Upper lobe of left lung (tissue), 6 donors: ENCODE results near the gene NEURL1B. TPM values are rescaled to one million over a fixed set of nuclear protein-coding genes. Genes with fewer than 3 reads are reported as not detected.

ENCODE experiments used
- ATAC-seq, 2 donors: fragments of 200-7000 bp; cut with Tn5 transposase; one replicate each; pipeline ENCODE4 v1.9.1; 2022; ENCODE audit warnings: mild to moderate bottlenecking in 2 of 2, moderate library complexity in 2 of 2; ENCODE audit not compliant: low FRiP score in 2 of 2
- DNase-seq, 2 donors: peaks; one replicate each; pipeline ENCODE4 v3.0.0-alpha.2; 2019 to 2020
- H3K27ac ChIP-seq, 4 donors: fragments of 200-600 bp; sonication (generic); one replicate each; pipeline ENCODE4 v1.5.1; 2016 to 2019
- H3K27me3 ChIP-seq, 4 donors: fragments of 200-600 bp; sonication (generic); one replicate each; pipeline ENCODE4 v1.5.1; 2017 to 2019
- H3K36me3 ChIP-seq, 4 donors: fragments of 200-600 bp; sonication (generic); one replicate each; pipeline ENCODE4 v1.5.1; 2016 to 2019
- H3K4me1 ChIP-seq, 4 donors: fragments of 200-600 bp; sonication (generic); one replicate each; pipeline ENCODE4 v1.5.1; 2018 to 2019
- H3K4me3 ChIP-seq, 4 donors: fragments of 200-600 bp; sonication (generic); one replicate each; pipeline ENCODE4 v1.5.1; 2017 to 2019; ENCODE audit warnings: mild to moderate bottlenecking in 2 of 4, moderate library complexity in 1 of 4
- H3K9me3 ChIP-seq, 4 donors: fragments of 200-600 bp; sonication (generic); one replicate each; pipeline ENCODE4 v1.5.1; 2018 to 2019
- EP300 ChIP-seq, 4 donors: sonication (generic); formaldehyde crosslinking; IDR thresholded peaks; one replicate each; pipeline ENCODE4 v1.5.1; 2017; ENCODE audit warnings: antibody characterized with exemption in 4 of 4, control low read depth in 2 of 4
- POLR2A ChIP-seq, 4 donors: fragments of 450-650 bp; IDR thresholded peaks; one replicate each; pipeline ENCODE4 v1.5.1; 2016 to 2017; ENCODE audit warnings: antibody characterized with exemption in 4 of 4, mild to moderate bottlenecking in 2 of 4
- POLR2AphosphoS5 ChIP-seq, 2 donors: sonication (generic); formaldehyde crosslinking; IDR thresholded peaks; one replicate each; pipeline ENCODE4 v1.5.1; 2017; ENCODE audit warnings: antibody characterized with exemption in 2 of 2
- WGBS, 2 donors: methylation state at CpG; one replicate each; pipeline ENCODE4 v1.1.5; 2017 to 2018; 5-methylcytosine and 5-hydroxymethylcytosine counted together
- total RNA-seq, 6 donors: library from RNA; depleted of rRNA in 4 of 6; stranded (reverse); fragments of >200 nt in 4 of 6; gene quantifications; one replicate each; pipeline versions ENCODE4 v1.1.0 to v1.2.1, GENCODE V29; 2016 to 2021
- TF ChIP-seq, protein P1 (sequence below), 6 experiments: fragments of 450-650 bp in 4 of 6; fragments of 200-600 bp in 2 of 6; sonication (generic) in 2 of 6; IDR thresholded peaks; one replicate each; pipeline ENCODE4 v1.5.1; 2016 to 2019; ENCODE audit warnings: antibody characterized with exemption in 6 of 6
- donor health status: DM: no; HTN: no; CAD: no; lungs with moderate emphysema.
- donor health status: DM: no; HTN: yes; CAD: no; lungs with severe emphysema.

NEURL1B gene
- total RNA-seq, 6 donors from 2014 or later: 6.3 to 29.4 (median 15.1) TPM

DNA sequence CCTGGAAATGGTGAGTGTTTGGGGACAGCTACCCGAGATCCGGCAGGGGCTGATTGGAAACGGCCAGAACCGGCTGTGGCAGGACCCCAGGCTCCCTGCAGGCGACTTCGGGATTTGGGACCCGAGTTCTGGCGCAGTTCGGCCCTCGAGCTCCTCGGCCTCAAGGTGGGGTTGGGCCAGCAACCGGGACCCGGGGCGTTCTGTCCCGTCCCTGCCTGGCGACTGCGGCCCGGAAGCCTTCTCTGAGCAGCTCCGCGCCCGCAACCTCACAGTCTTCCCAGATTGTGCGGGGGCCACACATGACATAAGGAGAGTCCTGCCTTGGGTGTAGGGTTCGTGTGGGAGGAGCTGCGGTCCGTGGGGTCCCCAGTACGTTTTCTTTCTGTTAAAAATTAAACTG lies 23.2 kb upstream of the NEURL1B start:
- peak in 1 of 2 donors; percentile 74 for DNase-seq
- Histone ChIP-seq H3K27me3 (no peaks in the 10 kb centered on the region), H3K27ac (no peak overlapping the region), H3K9me3 (peaks cover 0 to 7% (median 0%) of the 10 kb centered on the region in 4 donors), H3K4me1 (no peaks in the 10 kb centered on the region), H3K4me3 (no peak overlapping the region), H3K36me3 (no peaks in the 10 kb centered on the region)
- 83 to 90% methylated on average over 14 to 26 of the region's 26 CpGs for WGBS, 2 donors
- TF ChIP-seq, protein P1, sequence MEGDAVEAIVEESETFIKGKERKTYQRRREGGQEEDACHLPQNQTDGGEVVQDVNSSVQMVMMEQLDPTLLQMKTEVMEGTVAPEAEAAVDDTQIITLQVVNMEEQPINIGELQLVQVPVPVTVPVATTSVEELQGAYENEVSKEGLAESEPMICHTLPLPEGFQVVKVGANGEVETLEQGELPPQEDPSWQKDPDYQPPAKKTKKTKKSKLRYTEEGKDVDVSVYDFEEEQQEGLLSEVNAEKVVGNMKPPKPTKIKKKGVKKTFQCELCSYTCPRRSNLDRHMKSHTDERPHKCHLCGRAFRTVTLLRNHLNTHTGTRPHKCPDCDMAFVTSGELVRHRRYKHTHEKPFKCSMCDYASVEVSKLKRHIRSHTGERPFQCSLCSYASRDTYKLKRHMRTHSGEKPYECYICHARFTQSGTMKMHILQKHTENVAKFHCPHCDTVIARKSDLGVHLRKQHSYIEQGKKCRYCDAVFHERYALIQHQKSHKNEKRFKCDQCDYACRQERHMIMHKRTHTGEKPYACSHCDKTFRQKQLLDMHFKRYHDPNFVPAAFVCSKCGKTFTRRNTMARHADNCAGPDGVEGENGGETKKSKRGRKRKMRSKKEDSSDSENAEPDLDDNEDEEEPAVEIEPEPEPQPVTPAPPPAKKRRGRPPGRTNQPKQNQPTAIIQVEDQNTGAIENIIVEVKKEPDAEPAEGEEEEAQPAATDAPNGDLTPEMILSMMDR (IDR thresholded peaks at IDR 0.05): no peak
- TF ChIP-seq EP300 (IDR thresholded peaks at IDR 0.05) (no peak), POLR2AphosphoS5 (IDR thresholded peaks at IDR 0.05) (no peak), POLR2A (IDR thresholded peaks at IDR 0.05) (no peak)
- no peak for ATAC-seq

DNA sequence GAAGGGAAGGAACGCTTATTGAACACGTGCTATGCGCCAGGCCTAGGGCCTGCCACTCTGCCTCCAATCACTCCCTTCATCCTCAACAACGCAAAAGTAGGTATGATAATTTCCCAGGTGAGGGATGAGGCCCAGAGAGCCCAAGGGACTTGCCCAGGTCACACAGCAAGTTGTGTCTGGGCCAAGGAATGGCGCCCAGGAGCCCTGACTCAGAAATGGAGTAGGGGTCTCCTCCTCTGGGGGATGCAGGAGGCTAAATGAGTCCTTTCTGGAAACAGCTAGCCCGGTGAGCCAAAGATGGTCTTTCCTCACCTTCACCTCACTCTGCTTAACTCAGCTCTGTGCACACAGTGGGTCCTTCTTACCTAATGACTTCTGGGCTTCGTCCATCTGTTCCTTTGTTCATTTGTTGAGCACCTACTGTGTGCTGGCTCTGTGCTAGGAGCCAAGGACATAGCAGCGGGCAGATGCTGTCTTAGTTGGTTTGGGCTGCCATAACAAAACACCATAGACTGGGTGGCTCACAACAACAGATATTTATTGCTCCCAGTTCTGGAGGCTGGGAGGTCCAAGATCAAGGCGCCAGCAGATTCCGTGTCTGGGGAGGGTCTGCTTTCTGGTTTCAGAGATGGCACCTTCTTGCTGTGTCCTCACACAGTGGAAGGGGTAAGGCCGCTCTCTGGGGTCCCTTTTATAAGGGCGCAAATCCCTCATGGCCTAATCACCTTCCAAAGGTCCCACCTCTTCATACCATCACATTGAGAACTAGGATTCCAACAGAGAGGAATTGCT lies 22.3 kb upstream of the NEURL1B start:
- ATAC-seq: no peak
- no peak for DNase-seq
- Histone ChIP-seq H3K36me3 (no peaks in the 10 kb centered on the region), H3K4me3 (no peak overlapping the region), H3K4me1 (no peaks in the 10 kb centered on the region), H3K27ac (no peak overlapping the region), H3K9me3 (peaks cover 0 to 5% (median 0%) of the 10 kb centered on the region in 4 donors), H3K27me3 (no peaks in the 10 kb centered on the region)
- WGBS, 2 donors: 93% methylated on average over 11 to 12 of the region's 12 CpGs
- TF ChIP-seq POLR2AphosphoS5 (IDR thresholded peaks at IDR 0.05) (no peak), POLR2A (IDR thresholded peaks at IDR 0.05) (no peak), EP300 (IDR thresholded peaks at IDR 0.05) (no peak)
- TF ChIP-seq, protein P1 (IDR thresholded peaks at IDR 0.05): no peak

DNA sequence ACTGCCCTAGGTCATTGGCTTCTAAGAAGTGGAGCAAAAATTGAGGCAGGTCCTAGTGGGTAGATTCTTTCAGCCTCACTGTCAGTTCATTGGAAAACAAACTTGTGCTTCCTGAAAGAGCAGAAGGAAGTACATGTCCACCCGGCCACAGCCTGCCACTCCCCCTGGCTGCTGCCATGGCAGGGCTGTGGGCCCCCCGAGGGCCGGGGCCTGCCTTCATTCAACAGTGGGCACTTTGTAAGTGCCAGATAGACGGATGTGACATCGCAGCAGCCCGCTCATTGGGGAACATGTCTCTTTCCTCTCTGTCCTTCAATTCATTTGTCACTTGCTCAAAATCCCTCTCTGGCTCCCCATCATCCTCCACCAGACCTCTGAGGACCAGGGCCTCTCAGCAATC lies 20.6 kb upstream of the NEURL1B start:
- Histone ChIP-seq H3K36me3 (no peaks in the 10 kb centered on the region), H3K27me3 (no peaks in the 10 kb centered on the region), H3K9me3 (no peaks in the 10 kb centered on the region), H3K4me1 (no peaks in the 10 kb centered on the region), H3K4me3 (no peak overlapping the region), H3K27ac (no peak overlapping the region)
- ATAC-seq (no peak), DNase-seq (no peak)
- TF ChIP-seq POLR2A (IDR thresholded peaks at IDR 0.05) (no peak), EP300 (IDR thresholded peaks at IDR 0.05) (no peak), POLR2AphosphoS5 (IDR thresholded peaks at IDR 0.05) (no peak)
- TF ChIP-seq, protein P1 (IDR thresholded peaks at IDR 0.05): no peak
- 62 to 66% methylated on average over 6 of the region's 6 CpGs for WGBS, 2 donors

DNA sequence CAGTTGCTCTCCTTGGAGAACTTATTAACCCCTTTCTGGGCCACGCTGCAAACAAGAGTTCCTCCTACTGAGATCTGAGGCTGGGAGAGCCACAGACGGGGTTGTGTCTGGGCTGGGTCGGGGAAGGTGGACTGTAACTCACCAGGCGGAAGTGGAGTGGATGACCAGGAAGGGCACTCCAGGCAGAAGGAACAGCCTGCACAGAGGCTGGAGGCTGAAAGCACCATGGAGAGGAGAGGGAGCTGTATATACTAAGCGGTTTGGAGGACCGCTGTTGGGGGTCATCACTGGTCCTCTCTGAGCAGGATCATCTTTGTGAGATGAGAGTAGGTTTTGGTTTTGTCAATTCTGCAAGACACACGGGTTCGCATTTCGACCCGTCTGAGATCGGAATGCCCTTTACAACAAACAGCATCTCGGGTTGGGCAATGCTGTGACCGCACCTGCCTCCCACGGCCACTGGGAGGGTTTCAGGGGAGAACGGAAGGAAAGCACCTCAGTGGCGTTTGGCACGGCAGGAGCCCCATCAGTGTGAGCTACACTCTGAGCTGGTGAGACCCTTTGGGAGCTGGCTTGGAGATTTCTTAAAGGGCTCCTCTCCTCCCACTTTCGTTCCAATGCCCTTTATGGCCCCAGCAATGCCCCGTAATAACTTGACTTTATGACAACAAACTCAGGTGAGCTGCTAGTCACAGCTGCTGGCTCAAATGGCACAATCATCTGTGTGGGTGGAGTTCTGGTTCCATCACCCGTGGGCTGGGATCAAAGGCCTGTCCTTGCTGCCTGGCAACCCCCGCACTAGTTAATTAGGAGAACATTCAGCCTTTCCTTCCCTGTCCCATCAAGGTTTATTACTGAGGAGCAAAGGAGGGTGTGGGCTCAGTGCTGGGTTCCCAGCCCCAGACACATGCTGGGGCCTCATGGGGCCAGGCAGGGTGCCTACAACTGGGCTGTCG lies 18.7 kb upstream of the NEURL1B start:
- TF ChIP-seq, protein P1 (IDR thresholded peaks at IDR 0.05): no peak
- TF ChIP-seq EP300 (IDR thresholded peaks at IDR 0.05) (no peak), POLR2A (IDR thresholded peaks at IDR 0.05) (no peak), POLR2AphosphoS5 (IDR thresholded peaks at IDR 0.05) (no peak)
- ATAC-seq (no peak), DNase-seq (no peak)
- H3K4me1 ChIP-seq: no peaks in the 10 kb centered on the region
- no peak overlapping the region for H3K27ac ChIP-seq
- no peak overlapping the region for H3K4me3 ChIP-seq
- H3K27me3 ChIP-seq: no peaks in the 10 kb centered on the region
- H3K9me3 ChIP-seq: no peaks in the 10 kb centered on the region
- WGBS, 2 donors: 85% methylated on average over 15 to 22 of the region's 22 CpGs
- no peaks in the 10 kb centered on the region for H3K36me3 ChIP-seq
